ENCODE measurements around the gene HPS6. TPM values are rescaled to one million over a fixed set of nuclear protein-coding genes. Genes with fewer than 3 reads are reported as not detected.

Gene HPS6
- total and polyA plus RNA-seq, 9 of the 15 experiments (the other 6 are each of a cell fraction or from before 2014, with no cell fraction given) = 0.45 to 14.0 (median 4.5) TPM

GRCh38 chr10:102109166-102110116, 44.3 kb downstream of the HPS6 start:
- Histone ChIP-seq H3K9me3 (replicated peaks; ENCODE audit: control insufficient read depth, insufficient read depth, low read depth, low read length) (no peaks in the 10 kb centered on the region), H3K9ac (ENCODE audit: insufficient read depth in 1 of 2, low read depth in 2 of 2, low read length in 2 of 2) (peak overlapping the region in 1 of 2 experiments; percentile 39; a peak in 1 of 4 replicates), H3K27me3 (ENCODE audit: control insufficient read depth in 2 of 2, insufficient read depth in 2 of 2, low read length in 2 of 2) (no peaks in the 10 kb centered on the region), H3K4me2 (ENCODE audit: insufficient read depth, low read length) (no peak overlapping the region), H2AFZ (ENCODE audit: low read depth, low read length) (no peak overlapping the region), H3K4me3 (no peak overlapping the region), H3K36me3 (ENCODE audit: control insufficient read depth, insufficient read depth, low read length) (peaks cover 75% of the 10 kb centered on the region), H3K9me1 (ENCODE audit: control insufficient read depth, insufficient read depth, low read length) (peaks cover 3% of the 10 kb centered on the region), H4K20me1 (replicated peaks; ENCODE audit: control insufficient read depth, insufficient read depth, low read length) (peaks cover 20% of the 10 kb centered on the region), H3K27ac (ENCODE audit: extremely low read depth, low read depth, low read length) (no peak overlapping the region), H3K79me2 (ENCODE audit: control insufficient read depth, insufficient read depth, low read length) (peaks cover 53% of the 10 kb centered on the region), H3K4me1 (replicated peaks in 1 of 2; ENCODE audit: control insufficient read depth in 2 of 2, insufficient read depth in 2 of 2, low read length in 2 of 2) (peaks cover 15 to 19% of the 10 kb centered on the region in 2 experiments; a peak in 4 of 5 replicates)
- FAIRE-seq (no peak), DNase-seq (ENCODE audit: extremely low read depth in 1 of 4, low spot score in 3 of 4) (peak in 1 of 4 experiments; percentile 10), ATAC-seq (no peak)
- TF ChIP-seq HMG20A (CRISPR knock-in tag; conservative IDR thresholded peaks at IDR 0.05) = no peak
- no peak for TF ChIP-seq FOXP4 (CRISPR knock-in tag; IDR thresholded peaks at IDR 0.05; ENCODE audit: borderline replicate concordance)
- TF ChIP-seq PHTF2 (CRISPR knock-in tag; IDR thresholded peaks at IDR 0.05) = no peak
- no peak for TF ChIP-seq MTF1 (CRISPR knock-in tag; IDR thresholded peaks at IDR 0.05; ENCODE audit: borderline replicate concordance)
- no peak for TF ChIP-seq TCF7 (IDR thresholded peaks at IDR 0.05; ENCODE audit: borderline replicate concordance)
- no peak for TF ChIP-seq SETDB1 (IDR thresholded peaks at IDR 0.05; ENCODE audit: low read length)
- TF ChIP-seq MYC (IDR thresholded peaks at IDR 0.05; ENCODE audit: low read depth, low read length) = no peak
- TF ChIP-seq MYC (CRISPR knock-in tag; IDR thresholded peaks at IDR 0.05; ENCODE audit: borderline replicate concordance, low read depth) = no peak
- TF ChIP-seq NR2C1 (IDR thresholded peaks at IDR 0.05) = no peak
- no peak for TF ChIP-seq NR2C1 (tag; IDR thresholded peaks at IDR 0.05)
- no peak for TF ChIP-seq NFRKB (IDR thresholded peaks at IDR 0.05; ENCODE audit: low read depth)
- TF ChIP-seq DACH1 (IDR thresholded peaks at IDR 0.05; ENCODE audit: partially characterized antibody) = no peak
- no peak for TF ChIP-seq CLOCK (CRISPR knock-in tag; IDR thresholded peaks at IDR 0.05; ENCODE audit: borderline replicate concordance)
- WGBS (ENCODE audit: insufficient coverage, low coverage, missing lambda C conversion rate) = 89% methylated on average over 16 of the region's 24 CpGs
- ChIA-PET POLR2A (interaction anchor here (0.7 kb wide), 2 partner anchors 9 to 10 kb away, joined by 3 read pairs; no protein-coding TSS in a partner anchor), CTCF (ENCODE audit: low intra/inter-chr PET ratio) (no interaction called here)
- in situ Hi-C loops (cut with MboI) (no loop called here), intact Hi-C loops (cut with micrococcal nuclease) (loop anchor here (10.0 kb wide), 1 partner anchor 265 kb away; the partner anchor contains the start of gene KCNIP2)
- BruUV-seq (replicated peaks) = no TSS peak

Measured in K562 (cell line).